Body of pancreas (tissue), 4 donors: ENCODE measurements around the gene RAD51B. TPM values are rescaled to one million over a fixed set of nuclear protein-coding genes. Genes with fewer than 3 reads are reported as not detected.

Source experiments
- ATAC-seq: fragments of 150-250 bp; one replicate; pipeline ENCODE4 v1.9.1; 2016
- DNase-seq, 4 donors: peaks; one replicate each; pipeline ENCODE4 v3.0.0-alpha.2; 2019
- H3K27ac ChIP-seq, 4 donors: fragments of 200-600 bp; sonication (generic); 1 replicate in 3 of 4; 2 replicates in 1 of 4; pipeline versions ENCODE4 v1.5.1 to v1.6.1; 2016 to 2019; ENCODE audit warnings: mild to moderate bottlenecking in 1 of 4, mixed read lengths in 1 of 4, moderate library complexity in 1 of 4
- H3K27me3 ChIP-seq, 2 donors: fragments of 200-600 bp; sonication (generic); one replicate each; pipeline ENCODE4 v1.6.0; 2016; ENCODE audit warnings: mild to moderate bottlenecking in 1 of 2
- H3K36me3 ChIP-seq, 2 donors: fragments of 200-600 bp; sonication (generic); replicated peaks in 1 of 2; 2 replicates each; pipeline ENCODE4 v1.5.1; 2016; ENCODE audit warnings: low read depth in 2 of 2; ENCODE audit not compliant: insufficient read depth in 1 of 2
- H3K4me1 ChIP-seq: fragments of 200-600 bp; sonication (generic); one replicate; pipeline ENCODE4 v1.6.0; 2016
- H3K4me3 ChIP-seq, 2 donors: fragments of 200-600 bp; sonication (generic); 1 replicate in 1 of 2; 2 replicates in 1 of 2; pipeline ENCODE4 v1.5.1; 2016 to 2019
- H3K9me3 ChIP-seq, 3 donors: fragments of 200-600 bp; sonication (generic); 1 replicate in 2 of 3; 2 replicates in 1 of 3; pipeline ENCODE4 v1.5.1; 2016
- POLR2A ChIP-seq, 3 donors: fragments of 450-650 bp; IDR thresholded peaks; one replicate each; pipeline ENCODE4 v1.6.1; 2016; ENCODE audit warnings: antibody characterized with exemption in 3 of 3, mild to moderate bottlenecking in 2 of 3
- WGBS, 2 donors: methylation state at CpG; one replicate each; pipeline ENCODE4 v1.1.5; 2017; 5-methylcytosine and 5-hydroxymethylcytosine counted together
- intact Hi-C: fragments of 100-400 bp; cut with DNase I; formaldehyde crosslinking; loops from one replicate; pipeline ENCODE4 v1.15.1; 2023
- total RNA-seq, 2 donors: library from RNA; depleted of rRNA; stranded (reverse); fragments of >200 nt; gene quantifications; one replicate each; pipeline ENCODE4 v1.1.0, GENCODE V29; 2016
- TF ChIP-seq, protein P1 (sequence below), 7 experiments: fragments of 450-650 bp in 4 of 7; fragments of 200-600 bp in 3 of 7; sonication (generic) in 3 of 7; IDR thresholded peaks; one replicate each; pipeline ENCODE4 v1.5.1; 2016 to 2019; ENCODE audit warnings: antibody characterized with exemption in 7 of 7

Gene RAD51B
- total RNA-seq, 2 donors from 2014 or later = 12.2 to 29.6 TPM

DNA sequence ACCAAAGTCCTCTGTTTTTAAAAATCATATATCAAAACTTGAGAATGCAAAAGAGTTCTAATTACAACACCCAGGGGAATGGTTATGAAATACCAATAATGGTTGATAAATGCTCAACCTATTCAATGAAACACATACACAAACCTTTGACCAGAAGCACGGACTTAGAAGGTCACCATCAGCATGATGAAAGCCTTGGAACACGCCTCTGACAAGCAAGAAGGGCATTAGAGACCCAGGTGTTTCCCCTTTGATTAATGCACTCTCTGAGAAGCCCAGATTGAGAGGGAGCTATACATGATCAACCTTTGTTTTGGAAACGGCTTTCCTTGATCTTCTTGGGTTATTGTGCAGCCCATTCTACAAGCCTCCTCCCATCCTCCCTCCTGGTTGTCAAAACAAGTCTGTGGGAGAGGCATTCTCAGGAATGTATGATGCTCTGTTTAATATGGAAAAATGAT is 904.3 kb downstream of the RAD51B start:
- WGBS, 2 donors = 22 to 30% methylated on average over 3 of the region's 3 CpGs
- H3K36me3 ChIP-seq = no peaks in the 10 kb centered on the region
- intact Hi-C loops = no loop called here
- no peak overlapping the region for H3K27ac ChIP-seq
- no peak overlapping the region for H3K4me3 ChIP-seq
- no peaks in the 10 kb centered on the region for H3K27me3 ChIP-seq
- H3K4me1 ChIP-seq = peaks cover 22% of the 10 kb centered on the region
- DNase-seq (peak in 1 of 4 donors; percentile 17), ATAC-seq (peak; percentile 38)
- no peaks in the 10 kb centered on the region for H3K9me3 ChIP-seq
- TF ChIP-seq, protein P1, sequence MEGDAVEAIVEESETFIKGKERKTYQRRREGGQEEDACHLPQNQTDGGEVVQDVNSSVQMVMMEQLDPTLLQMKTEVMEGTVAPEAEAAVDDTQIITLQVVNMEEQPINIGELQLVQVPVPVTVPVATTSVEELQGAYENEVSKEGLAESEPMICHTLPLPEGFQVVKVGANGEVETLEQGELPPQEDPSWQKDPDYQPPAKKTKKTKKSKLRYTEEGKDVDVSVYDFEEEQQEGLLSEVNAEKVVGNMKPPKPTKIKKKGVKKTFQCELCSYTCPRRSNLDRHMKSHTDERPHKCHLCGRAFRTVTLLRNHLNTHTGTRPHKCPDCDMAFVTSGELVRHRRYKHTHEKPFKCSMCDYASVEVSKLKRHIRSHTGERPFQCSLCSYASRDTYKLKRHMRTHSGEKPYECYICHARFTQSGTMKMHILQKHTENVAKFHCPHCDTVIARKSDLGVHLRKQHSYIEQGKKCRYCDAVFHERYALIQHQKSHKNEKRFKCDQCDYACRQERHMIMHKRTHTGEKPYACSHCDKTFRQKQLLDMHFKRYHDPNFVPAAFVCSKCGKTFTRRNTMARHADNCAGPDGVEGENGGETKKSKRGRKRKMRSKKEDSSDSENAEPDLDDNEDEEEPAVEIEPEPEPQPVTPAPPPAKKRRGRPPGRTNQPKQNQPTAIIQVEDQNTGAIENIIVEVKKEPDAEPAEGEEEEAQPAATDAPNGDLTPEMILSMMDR (IDR thresholded peaks at IDR 0.05) = no peak
- no peak for TF ChIP-seq POLR2A (IDR thresholded peaks at IDR 0.05)

- DNase-seq = no peak
- Histone ChIP-seq H3K36me3 (no peaks in the 10 kb centered on the region), H3K27ac (no peak overlapping the region), H3K9me3 (no peaks in the 10 kb centered on the region), H3K4me1 (peaks cover 22% of the 10 kb centered on the region), H3K4me3 (no peak overlapping the region), H3K27me3 (no peaks in the 10 kb centered on the region)
- 84 to 88% methylated on average over 3 of the region's 3 CpGs for WGBS, 2 donors
- no peak for ATAC-seq
- intact Hi-C loops = no loop called here
- TF ChIP-seq POLR2A (IDR thresholded peaks at IDR 0.05) = no peak
- TF ChIP-seq, protein P1 (IDR thresholded peaks at IDR 0.05) = no peak
Measured at GRCh38 chr14:68724914-68725313, 905.3 kb downstream of the RAD51B start.

GRCh38 chr14:68726093-68726695 is 906.6 kb downstream of the RAD51B start:
- 95 to 97% methylated on average over 5 of the region's 5 CpGs for WGBS, 2 donors
- TF ChIP-seq, protein P1 (IDR thresholded peaks at IDR 0.05) = no peak
- TF ChIP-seq POLR2A (IDR thresholded peaks at IDR 0.05) = no peak
- peaks cover 22% of the 10 kb centered on the region for H3K4me1 ChIP-seq
- DNase-seq (no peak), ATAC-seq (no peak)
- no peak overlapping the region for H3K4me3 ChIP-seq
- H3K27ac ChIP-seq = no peak overlapping the region
- H3K36me3 ChIP-seq = no peaks in the 10 kb centered on the region
- intact Hi-C loops = no loop called here
- H3K27me3 ChIP-seq = no peaks in the 10 kb centered on the region
- H3K9me3 ChIP-seq = no peaks in the 10 kb centered on the region

GRCh38 chr14:68727315-68728047 is 907.9 kb downstream of the RAD51B start:
- H3K27ac ChIP-seq = no peak overlapping the region

More at GRCh38 chr14:68727315-68728047, 907.9 kb downstream of the RAD51B start:
- Histone ChIP-seq H3K4me3 (no peak overlapping the region), H3K9me3 (no peaks in the 10 kb centered on the region), H3K27me3 (no peaks in the 10 kb centered on the region), H3K4me1 (peaks cover 22% of the 10 kb centered on the region), H3K36me3 (no peaks in the 10 kb centered on the region)
- ATAC-seq (no peak), DNase-seq (no peak)
- 80 to 91% methylated on average over 5 of the region's 5 CpGs for WGBS, 2 donors
- intact Hi-C loops = no loop called here
- TF ChIP-seq, protein P1 (IDR thresholded peaks at IDR 0.05) = no peak
- TF ChIP-seq POLR2A (IDR thresholded peaks at IDR 0.05) = no peak
